HG03354 (cell line): ENCODE measurements around the gene FLT1.

Experiments
- ATAC-seq: cut with Tn5 transposase; IDR thresholded peaks from one replicate; pipeline ENCODE4 v1.9.1; 2021; ENCODE audit warnings: mild to moderate bottlenecking; ENCODE audit not compliant: unreplicated experiment, poor library complexity, severe bottlenecking

FLT1 gene

DNA sequence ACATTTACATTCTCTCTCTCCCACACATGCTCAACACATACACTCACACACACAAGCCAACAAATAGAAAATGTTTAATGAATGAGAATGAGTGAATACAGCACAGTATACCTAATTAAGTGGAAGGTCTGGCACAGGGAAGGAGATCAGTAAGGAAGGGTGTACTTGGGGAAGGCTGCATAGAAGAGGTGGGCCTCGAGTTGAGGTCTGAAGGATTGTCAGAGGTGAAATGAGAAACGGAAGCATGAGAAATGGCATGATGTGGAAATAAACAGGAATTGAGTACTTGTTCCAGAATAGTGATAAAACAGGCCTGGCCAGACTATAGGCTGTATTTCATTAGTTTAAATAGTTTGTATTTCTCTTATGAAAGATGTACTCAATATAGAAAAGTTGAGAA is 136.2 kb downstream of the FLT1 start:
- no peak for ATAC-seq

DNA sequence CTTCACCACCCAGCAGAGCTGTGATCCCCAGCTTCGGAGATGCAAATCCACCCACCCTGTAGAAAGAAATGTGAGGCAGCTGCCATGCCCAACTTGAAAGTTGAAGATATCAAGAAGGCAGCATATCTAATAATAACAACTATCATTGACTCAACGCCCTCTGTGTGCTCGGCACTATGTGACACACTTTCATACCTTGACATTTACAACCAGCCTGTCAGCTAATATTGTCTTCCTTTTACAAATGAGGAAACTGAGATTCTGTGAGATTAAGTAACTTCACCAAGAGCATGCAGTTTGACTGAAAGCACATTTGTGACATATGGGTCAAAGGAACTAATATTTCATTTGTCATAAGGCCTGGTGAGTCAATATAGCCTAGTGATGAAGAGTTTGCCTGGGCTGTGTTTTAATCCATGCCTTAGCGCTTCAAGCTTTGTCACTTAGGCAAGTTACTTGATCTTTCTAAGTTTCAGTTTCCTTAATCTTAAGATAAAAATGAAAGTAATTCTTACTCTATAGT is 137.0 kb downstream of the FLT1 start:
- ATAC-seq = no peak

DNA sequence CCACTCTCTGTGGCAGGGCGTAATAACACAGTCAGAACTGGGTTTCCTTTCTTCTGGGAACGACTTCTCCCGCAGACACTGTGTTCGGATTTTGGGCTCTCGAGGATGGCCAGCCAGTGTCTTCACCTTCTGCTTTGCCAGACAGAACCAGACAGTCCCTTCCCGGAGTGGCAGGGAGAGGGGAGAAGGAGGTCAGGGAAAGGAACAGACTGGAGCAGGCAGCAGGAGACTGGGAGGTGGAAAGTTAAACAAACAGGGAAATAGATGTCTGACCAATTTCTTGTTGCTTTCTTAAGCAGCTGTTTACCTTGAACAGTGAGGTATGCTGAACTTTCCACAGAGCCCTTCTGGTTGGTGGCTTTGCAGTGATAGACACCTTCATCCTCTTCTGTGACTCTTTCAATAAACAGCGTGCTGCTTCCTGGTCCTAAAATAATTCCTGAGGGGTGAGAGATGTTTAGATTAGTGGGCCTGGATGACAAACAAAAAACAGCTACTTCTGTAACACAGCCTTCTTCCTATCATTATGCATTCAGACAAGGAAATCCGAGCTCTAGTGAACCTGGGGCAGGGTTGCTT is 137.6 kb downstream of the FLT1 start:
- no peak for ATAC-seq

DNA sequence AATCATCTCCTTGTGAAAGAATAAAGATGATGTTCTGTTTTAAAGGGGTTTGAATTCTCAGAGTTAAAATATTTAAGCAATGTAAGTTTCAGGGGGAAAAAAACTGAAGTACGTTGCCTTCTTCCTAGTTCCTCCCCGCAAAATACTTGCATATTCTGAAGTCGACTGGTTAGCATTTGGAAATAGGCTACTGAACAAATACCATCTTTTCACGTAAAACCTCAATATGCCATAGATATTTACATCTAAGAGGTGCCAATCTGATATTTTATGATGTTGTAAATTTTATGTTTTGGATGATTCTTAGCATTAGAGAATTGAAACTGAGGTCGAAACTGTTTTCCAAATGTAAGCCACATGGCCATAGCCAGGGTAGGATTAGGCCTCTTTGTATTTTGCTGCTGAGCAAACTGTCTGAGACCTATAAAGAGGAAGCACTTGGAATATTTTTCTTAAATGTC is 138.3 kb downstream of the FLT1 start:
- ATAC-seq = no peak

DNA sequence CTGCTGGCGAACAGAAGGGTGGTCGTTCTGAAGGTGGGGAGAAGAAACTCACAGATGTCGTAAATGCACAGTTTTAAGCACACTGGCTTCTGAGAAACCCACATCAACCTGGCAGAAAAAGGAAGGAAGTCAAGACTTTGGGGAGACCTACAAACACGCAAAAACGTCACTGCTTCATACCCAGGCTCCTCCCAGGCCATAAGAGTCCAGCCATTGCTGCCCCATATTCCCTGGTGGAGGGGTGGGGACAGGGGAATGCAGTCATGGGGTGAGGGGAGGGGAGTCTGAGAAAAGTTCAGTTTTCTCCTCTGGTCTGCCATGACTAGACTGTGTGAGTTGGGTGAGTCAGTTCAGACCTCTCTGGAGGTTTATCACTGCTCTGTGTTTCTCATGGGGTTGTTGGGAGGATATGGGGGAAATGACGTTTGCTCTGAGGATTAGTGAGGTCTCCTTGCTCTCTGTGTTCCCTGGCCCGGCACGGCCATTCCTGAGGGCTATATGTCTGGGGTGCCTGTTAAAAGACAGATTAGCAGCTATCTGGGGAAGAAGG is 139.0 kb downstream of the FLT1 start:
- peak; percentile 53 for ATAC-seq

GRCh38 chr13:28355046-28355821 is 139.7 kb downstream of the FLT1 start:
- no peak for ATAC-seq

GRCh38 chr13:28353679-28354078 is 141.2 kb downstream of the FLT1 start:
- no peak for ATAC-seq

- no peak for ATAC-seq
Measured at GRCh38 chr13:28349907-28350654, 144.8 kb downstream of the FLT1 start.

GRCh38 chr13:28349371-28349770 is 145.6 kb downstream of the FLT1 start:
- ATAC-seq = no peak

DNA sequence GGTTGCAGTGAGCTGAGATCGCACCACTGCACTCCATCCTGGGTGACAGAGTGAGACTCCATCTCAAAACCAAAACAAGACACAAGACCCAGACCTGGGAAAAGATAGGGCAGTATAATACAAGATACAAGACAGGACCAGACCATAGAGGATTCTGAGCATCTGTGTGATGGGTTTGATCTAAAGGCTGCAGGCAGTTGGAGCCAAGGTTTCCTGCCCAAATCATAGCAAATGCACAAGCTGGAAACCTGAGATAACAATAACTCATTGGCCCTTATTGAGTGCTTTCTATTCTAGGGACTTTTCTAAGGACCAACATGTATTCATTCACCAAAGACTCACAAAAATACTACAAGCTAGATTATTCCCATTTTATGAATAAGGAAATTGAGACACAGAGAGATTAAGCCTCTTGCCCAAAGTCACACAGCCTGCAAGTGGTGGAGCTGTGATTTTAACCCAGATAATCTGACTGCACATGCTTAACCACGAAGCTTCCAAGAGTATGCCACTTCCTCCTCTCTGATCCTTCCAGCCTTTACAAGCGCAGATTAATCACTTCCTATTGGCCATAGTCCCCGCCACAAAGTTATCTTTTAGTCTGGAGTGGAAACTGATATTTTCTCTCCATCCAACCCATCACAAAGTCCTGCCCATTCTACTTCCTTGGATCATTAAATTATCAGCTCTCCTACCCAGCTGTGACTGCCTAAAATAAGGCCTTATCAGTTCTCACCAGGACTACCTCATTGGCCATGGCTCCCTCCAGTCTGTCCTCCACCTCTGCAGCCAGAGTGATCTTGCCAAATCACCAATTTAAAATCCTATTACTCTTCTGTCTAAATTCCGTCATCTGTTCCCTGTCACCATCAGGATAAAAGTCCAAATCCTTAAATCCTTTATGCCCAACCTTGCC is 147.2 kb downstream of the FLT1 start:
- ATAC-seq = no peak

DNA sequence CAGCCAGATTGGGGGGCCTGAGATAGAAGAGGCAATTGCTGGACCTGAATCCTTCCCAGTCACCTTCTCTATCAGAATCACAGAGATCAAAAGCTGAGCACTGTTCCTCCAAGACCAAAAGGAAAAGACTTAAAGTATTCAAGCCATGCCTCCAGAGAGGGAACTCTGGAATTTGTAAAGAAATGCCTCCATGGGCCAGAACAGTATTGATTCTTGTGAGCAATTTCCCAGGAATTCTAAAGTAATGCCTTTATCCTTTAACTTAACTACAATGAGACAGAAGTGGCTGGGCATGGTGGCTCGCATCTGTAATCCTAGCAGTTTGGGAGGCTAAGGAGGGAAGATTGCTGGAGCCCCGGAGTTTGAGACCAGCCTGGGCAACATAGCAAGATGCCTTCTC is 148.8 kb downstream of the FLT1 start:
- ATAC-seq = no peak

- ATAC-seq = no peak
Measured at GRCh38 chr13:28344163-28344562, 150.8 kb downstream of the FLT1 start.

- ATAC-seq = no peak
Measured at GRCh38 chr13:28342251-28342650, 152.7 kb downstream of the FLT1 start.

- ATAC-seq = no peak
Measured at GRCh38 chr13:28340272-28340793, 154.6 kb downstream of the FLT1 start.

- no peak for ATAC-seq
Measured at GRCh38 chr13:28339419-28339818, 155.5 kb downstream of the FLT1 start.

- ATAC-seq = no peak
Measured at GRCh38 chr13:28338742-28339141, 156.2 kb downstream of the FLT1 start.

GRCh38 chr13:28338006-28338574 is 156.8 kb downstream of the FLT1 start:
- no peak for ATAC-seq

DNA sequence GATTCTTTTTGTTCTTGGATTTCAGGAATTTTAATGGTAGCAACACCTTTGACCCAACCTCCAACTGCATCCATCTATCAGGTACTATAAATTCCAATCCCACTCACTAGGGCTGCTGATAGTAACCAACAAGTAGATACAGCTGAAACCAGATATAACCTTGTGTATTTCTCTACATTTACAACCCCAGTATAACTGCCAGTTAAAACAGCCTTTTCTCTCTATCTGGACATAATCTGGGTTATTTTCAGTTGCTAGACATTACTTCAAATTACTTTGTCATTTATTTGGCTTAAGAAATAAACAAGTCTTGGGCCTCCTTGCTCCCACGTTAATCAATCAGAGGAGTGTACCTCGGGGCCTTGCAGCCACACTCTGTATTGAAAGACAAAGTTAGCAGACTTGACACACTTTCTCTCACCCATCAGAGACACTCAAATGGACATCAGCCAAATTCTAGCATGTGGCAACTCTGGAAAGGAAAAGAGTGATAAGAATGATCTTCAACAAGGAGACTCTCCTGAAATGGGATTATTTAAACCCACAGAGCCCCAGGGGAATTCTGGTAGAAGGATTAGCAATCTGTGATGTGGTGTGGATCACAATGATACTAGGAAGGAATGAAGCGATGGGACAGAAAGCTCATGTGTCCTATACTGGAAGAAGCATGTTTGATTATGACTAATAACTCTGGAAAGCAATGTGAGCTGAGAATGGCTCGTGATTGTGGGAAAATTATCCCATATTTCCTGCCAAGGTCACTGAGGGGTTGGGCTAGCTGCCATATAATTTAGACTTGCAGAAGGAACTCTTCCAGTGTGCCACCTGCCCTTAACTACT is 157.5 kb downstream of the FLT1 start:
- no peak for ATAC-seq
